Panc1 (cell line): Measurements from ENCODE around the gene CBL. TPM values are rescaled to one million over a fixed set of nuclear protein-coding genes. Genes with fewer than 3 reads are reported as not detected.

Experiments
- ATAC-seq: fragments of 200-7000 bp; cut with Tn5 transposase; 2 replicates; pipeline ENCODE4 v1.9.1; 2020; ENCODE audit warnings: mild to moderate bottlenecking, moderate library complexity
- BruUV-seq: library from RNA; stranded (reverse); fragments of 400-500 nt; replicated peaks from 2 replicates; lab custom pipeline; 2021; lab: Mats Ljungman, UMichigan
- CTCF ChIA-PET: fragments of 300-600 bp; sonication (Branson Sonifier 250); formaldehyde crosslinking; loops from one replicate; lab custom pipeline; 2022; ENCODE audit warnings: antibody characterized with exemption; lab: Charles Lee
- POLR2A ChIA-PET: fragments of 300-600 bp; sonication (Branson Sonifier 250); formaldehyde crosslinking; loops from one replicate; lab custom pipeline; 2022; ENCODE audit warnings: antibody characterized with exemption; lab: Charles Lee
- DNase-seq: peaks from one replicate; pipeline ENCODE4 v3.0.0-alpha.2; 2010; ENCODE audit warnings: low read depth, low spot score
- H3K27ac ChIP-seq: 2 replicates; pipeline ENCODE4 v1.5.1; 2011; ENCODE audit warnings: mild to moderate bottlenecking, low read length, inconsistent platforms
- H3K27me3 ChIP-seq: fragments of 200-500 bp; sonication (Bioruptor generic); 2 replicates; pipeline ENCODE4 v1.6.0; 2014; ENCODE audit warnings: low read length, inconsistent platforms; ENCODE audit not compliant: control insufficient read depth, insufficient read depth
- H3K36me3 ChIP-seq: fragments of 200-500 bp; sonication (Bioruptor generic); 2 replicates; pipeline ENCODE4 v1.5.1; 2014; ENCODE audit warnings: inconsistent platforms, mild to moderate bottlenecking, low read length, moderate library complexity; ENCODE audit not compliant: control insufficient read depth, insufficient read depth
- H3K4me1 ChIP-seq: 2 replicates; pipeline ENCODE4 v1.5.1; 2011; ENCODE audit warnings: inconsistent platforms, mild to moderate bottlenecking, low read length, moderate library complexity; ENCODE audit not compliant: control insufficient read depth, insufficient read depth
- H3K4me3 ChIP-seq, 2 experiments: 2 replicates each; pipeline ENCODE4 v1.5.1; 2011 to 2012; ENCODE audit warnings: low read depth in 2 of 2, low read length in 2 of 2, mild to moderate bottlenecking in 2 of 2, inconsistent platforms in 1 of 2, moderate library complexity in 1 of 2
- H3K9me3 ChIP-seq: fragments of 200-500 bp; sonication (Bioruptor generic); 2 replicates; pipeline ENCODE4 v1.5.1; 2014; ENCODE audit warnings: low read depth, mild to moderate bottlenecking, inconsistent platforms, low read length, moderate library complexity; ENCODE audit not compliant: control insufficient read depth, insufficient read depth
- CTCF ChIP-seq: fragments of 450-650 bp; IDR thresholded peaks from 2 replicates; pipeline ENCODE4 v1.5.1; 2017; ENCODE audit warnings: mild to moderate bottlenecking
- POLR2AphosphoS5 ChIP-seq: IDR thresholded peaks from 2 replicates; pipeline ENCODE4 v1.6.1; 2012; ENCODE audit warnings: mild to moderate bottlenecking, low read depth, low read length, moderate library complexity
- SIN3A ChIP-seq: IDR thresholded peaks from 2 replicates; pipeline ENCODE4 v1.6.1; 2012; ENCODE audit warnings: low read depth, mild to moderate bottlenecking, low read length, moderate library complexity, borderline replicate concordance; ENCODE audit not compliant: insufficient read depth
- TCF7L2 ChIP-seq: IDR thresholded peaks from 2 replicates; pipeline ENCODE4 v1.6.1; 2011; ENCODE audit warnings: mild to moderate bottlenecking, low read depth, low read length, inconsistent platforms
- in situ Hi-C: cut with HindIII; loops from 2 replicates; pipeline ENCODE4 v1.10.0; 2016; ENCODE audit warnings: low sequenced_read_pairs, low pct_unique_long_range_greater_than_20kb
- intact Hi-C: fragments of 100-400 bp; cut with micrococcal nuclease; formaldehyde crosslinking; loops from one replicate; pipeline ENCODE4 v1.10.0; 2022; ENCODE audit not compliant: unreplicated experiment
- total RNA-seq: library from RNA; stranded (reverse); gene quantifications from one replicate; pipeline ENCODE4 v1.2.1, GENCODE V29; 2021; ENCODE audit not compliant: unreplicated experiment
- TF ChIP-seq, protein P1 (sequence below), 2 experiments: IDR thresholded peaks; 2 replicates each; pipeline ENCODE4 v1.6.1; 2011 to 2012; ENCODE audit warnings: low read depth in 2 of 2, control low read depth in 1 of 2, low read length in 1 of 2, mild to moderate bottlenecking in 1 of 2, moderate library complexity in 1 of 2; ENCODE audit not compliant: insufficient read depth in 1 of 2

The CBL gene
- total RNA-seq, 1 experiment from 2014 or later = 69.9 TPM

DNA sequence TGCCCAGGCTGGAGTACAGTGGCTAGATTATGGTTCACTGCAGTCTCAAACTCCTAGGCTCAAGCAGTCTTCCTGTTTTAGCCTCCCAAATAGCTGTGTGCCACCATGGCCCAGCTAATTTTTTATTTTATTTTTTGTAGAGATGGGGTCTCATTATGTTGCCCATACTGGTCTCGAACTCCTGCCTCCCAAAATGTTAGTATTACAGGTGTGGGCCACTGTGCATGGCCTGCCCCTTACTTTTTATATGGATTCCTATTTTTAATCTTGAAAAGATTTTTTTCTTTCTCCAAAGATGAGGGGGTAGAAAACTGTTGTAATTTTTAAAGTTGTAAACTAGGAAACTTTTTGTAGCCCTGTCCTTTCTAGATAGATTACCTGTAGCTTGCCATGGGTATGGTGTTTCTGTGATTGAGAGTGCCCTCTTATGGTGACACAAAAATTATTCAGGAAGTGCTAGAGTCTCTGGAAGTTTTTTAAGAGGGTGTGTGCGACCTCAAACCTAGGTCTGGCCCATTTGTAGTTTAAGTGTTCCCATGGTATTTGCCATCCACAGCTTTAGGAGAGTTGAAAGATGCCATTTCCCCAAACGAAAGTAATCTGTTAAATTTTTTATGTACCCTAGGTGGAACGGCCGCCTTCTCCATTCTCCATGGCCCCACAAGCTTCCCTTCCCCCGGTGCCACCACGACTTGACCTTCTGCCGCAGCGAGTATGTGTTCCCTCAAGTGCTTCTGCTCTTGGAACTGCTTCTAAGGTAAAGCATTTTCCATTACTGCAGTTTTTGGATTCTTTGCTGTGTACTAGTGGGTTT lies 78.4 kb downstream of the CBL start:
- H3K36me3 ChIP-seq = peaks cover 22% of the 10 kb centered on the region
- BruUV-seq = no TSS peak
- intact Hi-C loops = no loop called here

GRCh38 chr11:119285431-119285830 lies 79.3 kb downstream of the CBL start:
- ChIA-PET CTCF (interaction anchor here (0.6 to 1.0 kb wide), 2 partner anchors 12 to 302 kb away, joined by 3 to 16 read pairs; no protein-coding TSS in a partner anchor), POLR2A (no interaction called here)
- in situ Hi-C loops (no loop called here), intact Hi-C loops (no loop called here)
- H3K4me3 ChIP-seq = no peak overlapping the region
- DNase-seq = no peak
- H3K36me3 ChIP-seq = peaks cover 20% of the 10 kb centered on the region
- no peaks in the 10 kb centered on the region for H3K4me1 ChIP-seq
- ATAC-seq = no peak
- no peak overlapping the region for H3K27ac ChIP-seq
- H3K27me3 ChIP-seq = no peaks in the 10 kb centered on the region
- no TSS peak for BruUV-seq
- no peaks in the 10 kb centered on the region for H3K9me3 ChIP-seq
- TF ChIP-seq POLR2AphosphoS5 (no peak), SIN3A (no peak), CTCF (no peak)

More for the DNA sequence above, 78.4 kb downstream of the CBL start:
- H3K9me3 ChIP-seq = no peaks in the 10 kb centered on the region
- DNase-seq = peak; percentile 33
- no peaks in the 10 kb centered on the region for H3K27me3 ChIP-seq
- H3K4me3 ChIP-seq = no peak overlapping the region
- CTCF ChIA-PET = interaction anchor here (0.5 to 1.0 kb wide), 5 partner anchors 13 to 183 kb away, joined by 3 read pairs; partner anchors contain the start of genes CBL and DPAGT1
- POLR2A ChIA-PET = interaction anchor here (0.5 kb wide), 1 partner anchor 87 kb away, joined by 3 read pairs; no protein-coding TSS in a partner anchor
- peak; percentile 92 for ATAC-seq
- TF ChIP-seq TCF7L2 (no peak), POLR2AphosphoS5 (no peak), CTCF (peak; percentile 77), SIN3A (no peak)
- TF ChIP-seq, protein P1, sequence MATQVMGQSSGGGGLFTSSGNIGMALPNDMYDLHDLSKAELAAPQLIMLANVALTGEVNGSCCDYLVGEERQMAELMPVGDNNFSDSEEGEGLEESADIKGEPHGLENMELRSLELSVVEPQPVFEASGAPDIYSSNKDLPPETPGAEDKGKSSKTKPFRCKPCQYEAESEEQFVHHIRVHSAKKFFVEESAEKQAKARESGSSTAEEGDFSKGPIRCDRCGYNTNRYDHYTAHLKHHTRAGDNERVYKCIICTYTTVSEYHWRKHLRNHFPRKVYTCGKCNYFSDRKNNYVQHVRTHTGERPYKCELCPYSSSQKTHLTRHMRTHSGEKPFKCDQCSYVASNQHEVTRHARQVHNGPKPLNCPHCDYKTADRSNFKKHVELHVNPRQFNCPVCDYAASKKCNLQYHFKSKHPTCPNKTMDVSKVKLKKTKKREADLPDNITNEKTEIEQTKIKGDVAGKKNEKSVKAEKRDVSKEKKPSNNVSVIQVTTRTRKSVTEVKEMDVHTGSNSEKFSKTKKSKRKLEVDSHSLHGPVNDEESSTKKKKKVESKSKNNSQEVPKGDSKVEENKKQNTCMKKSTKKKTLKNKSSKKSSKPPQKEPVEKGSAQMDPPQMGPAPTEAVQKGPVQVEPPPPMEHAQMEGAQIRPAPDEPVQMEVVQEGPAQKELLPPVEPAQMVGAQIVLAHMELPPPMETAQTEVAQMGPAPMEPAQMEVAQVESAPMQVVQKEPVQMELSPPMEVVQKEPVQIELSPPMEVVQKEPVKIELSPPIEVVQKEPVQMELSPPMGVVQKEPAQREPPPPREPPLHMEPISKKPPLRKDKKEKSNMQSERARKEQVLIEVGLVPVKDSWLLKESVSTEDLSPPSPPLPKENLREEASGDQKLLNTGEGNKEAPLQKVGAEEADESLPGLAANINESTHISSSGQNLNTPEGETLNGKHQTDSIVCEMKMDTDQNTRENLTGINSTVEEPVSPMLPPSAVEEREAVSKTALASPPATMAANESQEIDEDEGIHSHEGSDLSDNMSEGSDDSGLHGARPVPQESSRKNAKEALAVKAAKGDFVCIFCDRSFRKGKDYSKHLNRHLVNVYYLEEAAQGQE (IDR thresholded peaks at IDR 0.05; ENCODE audit: insufficient read depth in 1 of 2, low read depth in 2 of 2, low read length in 1 of 2) = no peak
- H3K4me1 ChIP-seq = no peaks in the 10 kb centered on the region
- in situ Hi-C loops = no loop called here
- H3K27ac ChIP-seq = no peak overlapping the region
